PC-9 (cell line): Measurements from ENCODE around the gene PTPRD. TPM values are rescaled to one million over a fixed set of nuclear protein-coding genes. Genes with fewer than 3 reads are reported as not detected.

Source experiments
- BruUV-seq: library from RNA; stranded (reverse); fragments of 400-500 nt; replicated peaks from 2 replicates; lab custom pipeline; 2021; lab: Mats Ljungman, UMichigan
- CTCF ChIA-PET: fragments of 300-600 bp; sonication (Branson Sonifier 250); formaldehyde crosslinking; loops from one replicate; lab custom pipeline; 2022; ENCODE audit warnings: antibody characterized with exemption; lab: Charles Lee
- POLR2A ChIA-PET: fragments of 300-600 bp; sonication (Branson Sonifier 250); formaldehyde crosslinking; loops from one replicate; lab custom pipeline; 2022; ENCODE audit warnings: antibody characterized with exemption; ENCODE audit not compliant: unreplicated experiment; lab: Charles Lee
- DNase-seq, 2 experiments: peaks; one replicate each; pipeline versions ENCODE4 v3.0.0 to v3.0.0-alpha.2; 2015 to 2022; ENCODE audit warnings: mixed read lengths in 1 of 2
- H2AFZ ChIP-seq: fragments of 200-600 bp; sonication (generic); 2 replicates; pipeline ENCODE4 v1.8.1; 2017; ENCODE audit warnings: antibody characterized with exemption
- H3F3A ChIP-seq: fragments of 200-600 bp; sonication (generic); 2 replicates; pipeline ENCODE4 v1.8.1; 2017; ENCODE audit warnings: antibody characterized with exemption, mild to moderate bottlenecking, low read depth; ENCODE audit not compliant: insufficient read depth
- H3K27ac ChIP-seq: fragments of 200-600 bp; sonication (generic); 2 replicates; pipeline ENCODE4 v1.6.1; 2016; ENCODE audit warnings: mixed run types
- H3K27me3 ChIP-seq: fragments of 200-600 bp; sonication (generic); 2 replicates; pipeline ENCODE4 v1.6.1; 2016; ENCODE audit warnings: low read depth, mixed run types; ENCODE audit not compliant: insufficient read depth
- H3K36me3 ChIP-seq: fragments of 200-600 bp; sonication (generic); 2 replicates; pipeline ENCODE4 v1.6.1; 2016; ENCODE audit warnings: low read depth, mixed run types
- H3K4me1 ChIP-seq: fragments of 200-600 bp; sonication (generic); replicated peaks from 2 replicates; pipeline ENCODE4 v1.6.1; 2016; ENCODE audit warnings: mixed run types; ENCODE audit not compliant: insufficient read depth
- H3K4me2 ChIP-seq: fragments of 200-600 bp; sonication (generic); 2 replicates; pipeline ENCODE4 v1.6.1; 2017; ENCODE audit warnings: mixed run types
- H3K4me3 ChIP-seq: fragments of 200-600 bp; sonication (generic); 2 replicates; pipeline ENCODE4 v1.6.1; 2016; ENCODE audit warnings: mixed run types
- H3K79me2 ChIP-seq: fragments of 200-600 bp; sonication (generic); 2 replicates; pipeline ENCODE4 v1.6.1; 2017; ENCODE audit warnings: low read depth, mixed run types
- H3K9me2 ChIP-seq: fragments of 200-600 bp; sonication (generic); 2 replicates; pipeline ENCODE4 v1.8.1; 2017; ENCODE audit warnings: mild to moderate bottlenecking; ENCODE audit not compliant: insufficient read depth
- H3K9me3 ChIP-seq: fragments of 200-600 bp; sonication (generic); 2 replicates; pipeline ENCODE4 v1.8.1; 2016; ENCODE audit warnings: low read depth; ENCODE audit not compliant: insufficient read depth
- H4K20me1 ChIP-seq: fragments of 200-600 bp; sonication (generic); 2 replicates; pipeline ENCODE4 v1.8.1; 2017; ENCODE audit not compliant: insufficient read depth
- CTCF ChIP-seq: fragments of 200-600 bp; sonication (generic); conservative IDR thresholded peaks from 2 replicates; pipeline ENCODE4 v1.6.1; 2017; ENCODE audit warnings: mixed run types, antibody characterized with exemption, mild to moderate bottlenecking, moderate library complexity
- EZH2 ChIP-seq: fragments of 200-600 bp; sonication (generic); IDR thresholded peaks from 2 replicates; pipeline ENCODE4 v1.8.0; 2017; ENCODE audit warnings: antibody characterized with exemption, low read depth
- intact Hi-C: fragments of 100-400 bp; cut with micrococcal nuclease; formaldehyde crosslinking; loops from one replicate; pipeline ENCODE4 v1.10.0; 2022; ENCODE audit not compliant: unreplicated experiment
- total RNA-seq: library from RNA; stranded (reverse); gene quantifications from 2 replicates; pipeline ENCODE4 v1.2.3, GENCODE V29; 2021

The PTPRD gene
- total RNA-seq, 1 experiment from 2014 or later: not detected

- H3K4me3 ChIP-seq: no peak overlapping the region
- H3K79me2 ChIP-seq: no peaks in the 10 kb centered on the region
- intact Hi-C loops: no loop called here
- ChIA-PET CTCF (no interaction called here), POLR2A (no interaction called here)
- TF ChIP-seq CTCF (no peak), EZH2 (no peak)
- no peaks in the 10 kb centered on the region for H3K9me2 ChIP-seq
- peaks cover 15% of the 10 kb centered on the region; the same call in 1 of the 2 replicates for H3K27me3 ChIP-seq
- no peaks in the 10 kb centered on the region for H3K36me3 ChIP-seq
- DNase-seq: no peak
- H3K9me3 ChIP-seq: no peaks in the 10 kb centered on the region
- no peaks in the 10 kb centered on the region for H4K20me1 ChIP-seq
- BruUV-seq: no TSS peak
- H2AFZ ChIP-seq: no peak overlapping the region
- no peaks in the 10 kb centered on the region for H3K4me1 ChIP-seq
- H3F3A ChIP-seq: no peaks in the 10 kb centered on the region
- no peak overlapping the region for H3K4me2 ChIP-seq
- no peak overlapping the region for H3K27ac ChIP-seq
Observed at GRCh38 chr9:8437876-8438275, 2174.9 kb downstream of the PTPRD start.

GRCh38 chr9:8437259-8437658 lies 2175.5 kb downstream of the PTPRD start:
- DNase-seq: no peak
- TF ChIP-seq CTCF (no peak), EZH2 (no peak)

GRCh38 chr9:8436786-8437185 lies 2176.0 kb downstream of the PTPRD start:
- intact Hi-C loops: no loop called here

More at GRCh38 chr9:8437259-8437658, 2175.5 kb downstream of the PTPRD start:
- ChIA-PET CTCF (no interaction called here), POLR2A (no interaction called here)
- H3K36me3 ChIP-seq: no peaks in the 10 kb centered on the region
- no peak overlapping the region for H3K27ac ChIP-seq
- no peaks in the 10 kb centered on the region for H3F3A ChIP-seq
- H3K4me1 ChIP-seq: no peaks in the 10 kb centered on the region
- no peak overlapping the region for H3K4me2 ChIP-seq
- H3K79me2 ChIP-seq: no peaks in the 10 kb centered on the region
- no peaks in the 10 kb centered on the region for H3K9me2 ChIP-seq
- H3K4me3 ChIP-seq: no peak overlapping the region
- H3K27me3 ChIP-seq: peaks cover 15% of the 10 kb centered on the region; the same call in 1 of the 2 replicates
- BruUV-seq: no TSS peak
- no peak overlapping the region for H2AFZ ChIP-seq
- no peaks in the 10 kb centered on the region for H3K9me3 ChIP-seq
- intact Hi-C loops: no loop called here
- H4K20me1 ChIP-seq: no peaks in the 10 kb centered on the region

More at GRCh38 chr9:8436786-8437185, 2176.0 kb downstream of the PTPRD start:
- Histone ChIP-seq H3K27ac (no peak overlapping the region), H3K79me2 (no peaks in the 10 kb centered on the region), H3K27me3 (peaks cover 15% of the 10 kb centered on the region; the same call in 1 of the 2 replicates), H3K36me3 (no peaks in the 10 kb centered on the region), H3K4me1 (no peaks in the 10 kb centered on the region), H3F3A (no peaks in the 10 kb centered on the region), H4K20me1 (no peaks in the 10 kb centered on the region), H3K4me2 (no peak overlapping the region), H2AFZ (no peak overlapping the region), H3K9me3 (no peaks in the 10 kb centered on the region), H3K4me3 (no peak overlapping the region), H3K9me2 (no peaks in the 10 kb centered on the region)
- ChIA-PET CTCF (no interaction called here), POLR2A (no interaction called here)
- TF ChIP-seq CTCF (no peak), EZH2 (no peak)
- no peak for DNase-seq
- BruUV-seq: no TSS peak
